ENCODE results near the gene RIOX2. TPM values are rescaled to one million over a fixed set of nuclear protein-coding genes. Genes with fewer than 3 reads are reported as not detected.

RIOX2 gene
- polyA plus RNA-seq, 1 experiment: 27.3 TPM

DNA sequence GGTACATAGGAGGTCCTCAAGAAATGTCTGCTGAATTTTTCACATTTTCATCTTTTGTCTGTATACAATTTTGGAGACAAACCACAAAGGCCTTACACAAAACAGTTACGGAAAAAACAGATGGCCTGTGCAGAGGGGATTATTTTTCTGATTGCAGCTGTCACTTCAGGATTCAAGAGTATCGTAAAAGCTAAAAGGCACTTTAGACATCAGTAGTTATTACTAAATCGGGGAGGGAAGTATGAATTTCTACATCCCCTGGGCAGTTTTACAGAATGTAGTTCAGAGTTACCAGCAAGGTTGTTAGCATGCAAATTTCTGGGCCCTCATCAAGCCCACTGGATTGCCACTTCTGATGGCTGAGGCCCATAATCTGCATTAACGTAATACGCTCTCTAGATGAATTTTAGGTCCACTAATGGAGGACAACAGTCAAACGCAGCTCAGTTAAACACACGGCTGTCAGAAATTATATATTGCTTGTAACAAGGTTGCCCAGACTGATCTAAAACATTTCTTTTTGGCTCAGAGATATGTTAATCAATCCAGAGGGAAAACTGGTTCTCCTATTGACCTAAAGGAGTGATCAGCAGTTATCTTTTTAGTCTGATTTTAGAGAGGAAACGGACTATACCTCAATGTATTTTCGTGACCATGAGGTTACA, 1.1 kb downstream of the RIOX2 start:
- no peak overlapping the region for H3K27ac ChIP-seq (ENCODE audit: low read depth, low read length)
- H3K9me3 ChIP-seq (ENCODE audit: control insufficient read depth, insufficient read depth, low read length): no peaks in the 10 kb centered on the region
- H3K27me3 ChIP-seq (ENCODE audit: control insufficient read depth, insufficient read depth, low read length): no peaks in the 10 kb centered on the region
- H3K4me3 ChIP-seq (ENCODE audit: low read depth, low read length): peak overlapping the region; percentile 69
- TF ChIP-seq, protein P1, sequence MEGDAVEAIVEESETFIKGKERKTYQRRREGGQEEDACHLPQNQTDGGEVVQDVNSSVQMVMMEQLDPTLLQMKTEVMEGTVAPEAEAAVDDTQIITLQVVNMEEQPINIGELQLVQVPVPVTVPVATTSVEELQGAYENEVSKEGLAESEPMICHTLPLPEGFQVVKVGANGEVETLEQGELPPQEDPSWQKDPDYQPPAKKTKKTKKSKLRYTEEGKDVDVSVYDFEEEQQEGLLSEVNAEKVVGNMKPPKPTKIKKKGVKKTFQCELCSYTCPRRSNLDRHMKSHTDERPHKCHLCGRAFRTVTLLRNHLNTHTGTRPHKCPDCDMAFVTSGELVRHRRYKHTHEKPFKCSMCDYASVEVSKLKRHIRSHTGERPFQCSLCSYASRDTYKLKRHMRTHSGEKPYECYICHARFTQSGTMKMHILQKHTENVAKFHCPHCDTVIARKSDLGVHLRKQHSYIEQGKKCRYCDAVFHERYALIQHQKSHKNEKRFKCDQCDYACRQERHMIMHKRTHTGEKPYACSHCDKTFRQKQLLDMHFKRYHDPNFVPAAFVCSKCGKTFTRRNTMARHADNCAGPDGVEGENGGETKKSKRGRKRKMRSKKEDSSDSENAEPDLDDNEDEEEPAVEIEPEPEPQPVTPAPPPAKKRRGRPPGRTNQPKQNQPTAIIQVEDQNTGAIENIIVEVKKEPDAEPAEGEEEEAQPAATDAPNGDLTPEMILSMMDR (IDR thresholded peaks at IDR 0.05; ENCODE audit: low read depth, low read length): no peak
- CTCF ChIA-PET: interaction anchor here (0.8 to 1.9 kb wide), 4 partner anchors 16 to 252 kb away, joined by 3 to 8 read pairs (median 6); no protein-coding TSS in a partner anchor
- POLR2A ChIA-PET: interaction anchor here (1.5 kb wide), 1 partner anchor 149 kb away, joined by 5 read pairs; the partner anchor contains the start of gene CRYBG3
- DNase-seq (ENCODE audit: low read depth, low spot score): no peak

DNA sequence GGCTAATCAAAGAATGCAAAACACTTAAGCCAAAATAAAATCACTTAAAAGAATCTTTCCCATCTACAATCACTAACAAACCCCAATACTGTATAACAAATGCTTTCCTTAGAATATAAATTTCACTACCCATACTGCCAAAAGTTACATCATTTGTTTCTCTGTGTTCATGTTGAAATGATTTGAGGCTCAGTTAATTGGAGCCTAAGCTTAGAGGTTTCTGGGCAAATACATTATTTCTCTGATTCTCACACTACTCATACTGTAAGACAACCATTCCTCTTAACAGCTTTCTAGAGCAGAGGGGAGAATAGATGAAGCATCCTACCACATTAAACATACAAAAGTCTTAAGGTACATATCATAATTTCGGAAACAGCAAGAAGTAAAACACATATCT, 2.1 kb downstream of the RIOX2 start:
- ChIA-PET POLR2A (no interaction called here), CTCF (interaction anchor here (1.2 to 1.9 kb wide), 2 partner anchors 52 to 251 kb away, joined by 5 to 8 read pairs; no protein-coding TSS in a partner anchor)
- no peak overlapping the region for H3K27ac ChIP-seq (ENCODE audit: low read depth, low read length)
- no peaks in the 10 kb centered on the region for H3K27me3 ChIP-seq (ENCODE audit: control insufficient read depth, insufficient read depth, low read length)
- no peaks in the 10 kb centered on the region for H3K9me3 ChIP-seq (ENCODE audit: control insufficient read depth, insufficient read depth, low read length)
- DNase-seq (ENCODE audit: low read depth, low spot score): no peak
- H3K4me3 ChIP-seq (ENCODE audit: low read depth, low read length): no peak overlapping the region
- TF ChIP-seq, protein P1 (IDR thresholded peaks at IDR 0.05; ENCODE audit: low read depth, low read length): no peak

DNA sequence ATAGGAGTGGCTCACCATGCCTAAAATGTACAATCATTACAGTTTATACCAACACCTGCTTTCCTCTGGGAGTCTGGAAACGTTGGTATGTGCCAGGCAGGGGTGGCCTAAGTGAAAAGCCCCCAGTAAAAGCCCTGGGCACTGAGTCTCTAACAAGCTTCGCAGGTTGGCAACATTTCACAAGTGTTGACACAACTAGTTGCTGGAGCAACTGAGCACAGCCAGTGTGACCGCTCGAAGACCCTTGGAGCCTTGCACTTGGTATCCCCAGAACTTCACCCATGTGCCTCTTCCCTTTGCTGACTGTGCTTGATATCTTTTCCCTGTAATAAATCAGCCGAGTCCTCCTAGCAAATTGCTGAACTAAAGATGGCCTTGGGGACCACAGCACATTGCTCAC, 2.7 kb downstream of the RIOX2 start:
- CTCF ChIA-PET: no interaction called here
- no peak for DNase-seq (ENCODE audit: low read depth, low spot score)
- TF ChIP-seq, protein P1 (IDR thresholded peaks at IDR 0.05; ENCODE audit: low read depth, low read length): no peak
- POLR2A ChIA-PET: no interaction called here
- Histone ChIP-seq H3K27ac (ENCODE audit: low read depth, low read length) (no peak overlapping the region), H3K27me3 (ENCODE audit: control insufficient read depth, insufficient read depth, low read length) (no peaks in the 10 kb centered on the region), H3K4me3 (ENCODE audit: low read depth, low read length) (no peak overlapping the region), H3K9me3 (ENCODE audit: control insufficient read depth, insufficient read depth, low read length) (no peaks in the 10 kb centered on the region)

DNA sequence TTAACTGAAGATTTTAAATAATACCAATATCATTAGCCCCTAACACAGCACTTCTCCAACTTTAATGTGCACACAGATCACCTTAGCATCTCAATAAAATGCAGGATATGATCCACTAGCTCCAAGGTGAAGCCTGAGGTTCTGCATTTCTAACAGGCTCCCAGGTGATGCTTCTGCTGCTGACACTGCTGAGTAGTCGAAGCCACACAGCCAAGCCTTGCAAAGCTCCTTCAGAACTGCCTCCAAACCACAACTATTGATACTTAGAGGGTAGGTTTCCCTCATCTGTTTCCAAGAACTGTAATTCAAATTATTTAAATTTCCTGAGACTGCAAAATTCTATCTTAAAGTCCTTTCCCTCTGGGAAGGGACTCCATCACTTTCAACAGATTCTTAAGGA, 3.9 kb downstream of the RIOX2 start:
- TF ChIP-seq, protein P1 (IDR thresholded peaks at IDR 0.05; ENCODE audit: low read depth, low read length): no peak
- ChIA-PET POLR2A (no interaction called here), CTCF (interaction anchor here (0.8 kb wide), 1 partner anchor 71 kb away, joined by 3 read pairs; no protein-coding TSS in a partner anchor)
- Histone ChIP-seq H3K9me3 (ENCODE audit: control insufficient read depth, insufficient read depth, low read length) (no peaks in the 10 kb centered on the region), H3K27me3 (ENCODE audit: control insufficient read depth, insufficient read depth, low read length) (no peaks in the 10 kb centered on the region), H3K4me3 (ENCODE audit: low read depth, low read length) (no peak overlapping the region), H3K27ac (ENCODE audit: low read depth, low read length) (no peak overlapping the region)
- DNase-seq (ENCODE audit: low read depth, low spot score): no peak

DNA sequence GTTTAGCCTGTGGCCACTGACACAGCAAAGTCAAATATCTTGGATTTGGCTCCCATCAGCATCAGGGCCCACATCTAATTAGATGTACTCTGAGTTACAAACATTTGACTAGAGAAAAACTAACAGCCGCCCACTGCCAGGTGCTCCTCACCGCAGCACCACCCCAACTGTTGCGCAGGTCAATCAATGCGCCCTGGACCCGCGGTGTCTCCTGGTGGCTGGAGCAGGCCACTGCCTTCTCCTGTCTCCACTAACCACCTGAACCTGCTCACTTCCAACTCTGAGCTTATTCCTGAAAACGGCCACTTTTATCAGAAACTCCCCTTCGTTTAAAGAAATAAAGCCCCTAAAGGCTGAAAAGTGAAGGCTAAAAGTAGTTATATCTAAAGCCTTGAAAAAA, 4.3 kb downstream of the RIOX2 start:
- TF ChIP-seq, protein P1 (IDR thresholded peaks at IDR 0.05; ENCODE audit: low read depth, low read length): no peak
- CTCF ChIA-PET: interaction anchor here (0.8 to 1.1 kb wide), 2 partner anchors 72 to 96 kb away, joined by 3 read pairs; no protein-coding TSS in a partner anchor

More for the DNA sequence above, 4.3 kb downstream of the RIOX2 start:
- POLR2A ChIA-PET: no interaction called here
- H3K27me3 ChIP-seq (ENCODE audit: control insufficient read depth, insufficient read depth, low read length): no peaks in the 10 kb centered on the region
- DNase-seq (ENCODE audit: low read depth, low spot score): no peak
- no peaks in the 10 kb centered on the region for H3K9me3 ChIP-seq (ENCODE audit: control insufficient read depth, insufficient read depth, low read length)
- no peak overlapping the region for H3K27ac ChIP-seq (ENCODE audit: low read depth, low read length)
- no peak overlapping the region for H3K4me3 ChIP-seq (ENCODE audit: low read depth, low read length)
